OCI-LY1 (cell line): Measurements from ENCODE around the gene FCN1.

ENCODE experiments used
- EZH2 ChIP-seq: fragments of 200-600 bp; sonication (generic), shearing (Covaris generic); IDR thresholded peaks from 2 replicates; pipeline ENCODE4 v1.8.0; 2017; ENCODE audit warnings: borderline replicate concordance, mixed run types, mild to moderate bottlenecking, antibody characterized with exemption, low read length, moderate library complexity, mixed read lengths
- TF ChIP-seq, protein P1 (sequence below): fragments of 200-600 bp; sonication (generic), shearing (Covaris generic); IDR thresholded peaks from 2 replicates; pipeline ENCODE4 v1.5.1; 2017; ENCODE audit warnings: mild to moderate bottlenecking, antibody characterized with exemption, low read length, moderate library complexity, mixed read lengths

DNA sequence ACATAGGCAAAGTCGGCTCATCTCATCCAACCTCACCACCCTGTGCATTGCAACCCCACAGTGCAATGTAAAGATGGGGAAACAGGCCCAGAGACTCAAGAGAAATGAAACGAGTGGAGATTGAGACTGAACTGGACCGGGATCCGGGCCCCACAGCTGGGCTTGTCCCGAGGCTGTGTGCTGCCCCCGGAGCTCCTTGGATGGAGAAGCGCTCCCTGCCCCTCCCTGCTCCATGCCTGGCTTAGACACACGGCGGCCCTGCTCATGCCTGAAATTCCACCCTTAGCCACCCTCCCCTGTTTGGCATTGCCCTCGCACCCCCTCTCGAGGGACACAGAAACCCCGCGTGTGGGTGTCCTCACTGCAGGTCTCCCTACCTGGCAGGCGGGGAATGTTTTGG lies 27.2 kb upstream of the FCN1 start:
- TF ChIP-seq, protein P1, sequence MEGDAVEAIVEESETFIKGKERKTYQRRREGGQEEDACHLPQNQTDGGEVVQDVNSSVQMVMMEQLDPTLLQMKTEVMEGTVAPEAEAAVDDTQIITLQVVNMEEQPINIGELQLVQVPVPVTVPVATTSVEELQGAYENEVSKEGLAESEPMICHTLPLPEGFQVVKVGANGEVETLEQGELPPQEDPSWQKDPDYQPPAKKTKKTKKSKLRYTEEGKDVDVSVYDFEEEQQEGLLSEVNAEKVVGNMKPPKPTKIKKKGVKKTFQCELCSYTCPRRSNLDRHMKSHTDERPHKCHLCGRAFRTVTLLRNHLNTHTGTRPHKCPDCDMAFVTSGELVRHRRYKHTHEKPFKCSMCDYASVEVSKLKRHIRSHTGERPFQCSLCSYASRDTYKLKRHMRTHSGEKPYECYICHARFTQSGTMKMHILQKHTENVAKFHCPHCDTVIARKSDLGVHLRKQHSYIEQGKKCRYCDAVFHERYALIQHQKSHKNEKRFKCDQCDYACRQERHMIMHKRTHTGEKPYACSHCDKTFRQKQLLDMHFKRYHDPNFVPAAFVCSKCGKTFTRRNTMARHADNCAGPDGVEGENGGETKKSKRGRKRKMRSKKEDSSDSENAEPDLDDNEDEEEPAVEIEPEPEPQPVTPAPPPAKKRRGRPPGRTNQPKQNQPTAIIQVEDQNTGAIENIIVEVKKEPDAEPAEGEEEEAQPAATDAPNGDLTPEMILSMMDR: no peak
- TF ChIP-seq EZH2: no peak
